Head of caudate nucleus (tissue), 42 donors: ENCODE results near the gene RPUSD3.

Experiments used
- DNase-seq, 42 donors: peaks; one replicate each; pipeline versions ENCODE4 v3.0.0 to v3.0.0-alpha.2; 2020 to 2021; ENCODE audit warnings: mixed read lengths in 7 of 42
- intact Hi-C: fragments of 100-400 bp; cut with DNase I; formaldehyde crosslinking; loops from one replicate; pipeline ENCODE4 v1.15.0; 2022

RPUSD3 gene

GRCh38 chr3:9810433-9810770 lies 33.4 kb downstream of the RPUSD3 start:
- DNase-seq, result peak in 14 of 42 donors; percentile 10 to 46 (median 26)
- intact Hi-C loops, result no loop called here

GRCh38 chr3:9809615-9810432 lies 34.0 kb downstream of the RPUSD3 start, which contains the start of gene TTLL3:
TSS of gene TTLL3 (plus strand) at chr3:9810262. CDS start at chr3:9810662, 400 bp downstream.
- peak; percentile 57 to 90 (median 78) for DNase-seq
- intact Hi-C loops, result no loop called here

- no peak for DNase-seq
These were observed 34.6 kb downstream of the RPUSD3 start for GRCh38 chr3:9809239-9809614.

GRCh38 chr3:9808345-9809037 lies 35.3 kb downstream of the RPUSD3 start:
- intact Hi-C loops, result no loop called here

More at GRCh38 chr3:9809239-9809614, 34.6 kb downstream of the RPUSD3 start:
- intact Hi-C loops, result no loop called here

GRCh38 chr3:9807981-9808344 lies 35.8 kb downstream of the RPUSD3 start:
- intact Hi-C loops, result no loop called here
- no peak for DNase-seq

More at GRCh38 chr3:9808345-9809037, 35.3 kb downstream of the RPUSD3 start:
- DNase-seq, result no peak

- no peak for DNase-seq
- intact Hi-C loops, result no loop called here
These were observed 36.9 kb downstream of the RPUSD3 start for GRCh38 chr3:9806688-9807589.

- no peak for DNase-seq
- intact Hi-C loops, result no loop called here
These were observed 37.7 kb downstream of the RPUSD3 start for GRCh38 chr3:9806137-9806536.

- no peak for DNase-seq
- intact Hi-C loops, result no loop called here
These were observed 38.8 kb downstream of the RPUSD3 start for GRCh38 chr3:9804996-9805395.

GRCh38 chr3:9803494-9803893 lies 40.3 kb downstream of the RPUSD3 start:
- no peak for DNase-seq
- intact Hi-C loops, result no loop called here

- intact Hi-C loops, result no loop called here
- no peak for DNase-seq
These were observed 43.3 kb downstream of the RPUSD3 start for GRCh38 chr3:9800529-9800928.

- DNase-seq, result no peak
- intact Hi-C loops, result no loop called here
These were observed 46.4 kb downstream of the RPUSD3 start for GRCh38 chr3:9797196-9797945.

GRCh38 chr3:9795207-9795606 lies 48.6 kb downstream of the RPUSD3 start:
- intact Hi-C loops, result no loop called here
- DNase-seq, result no peak

- intact Hi-C loops, result loop anchor here (5.0 kb wide), 3 partner anchors 47 to 62 kb away; partner anchors contain the start of genes BRPF1, OGG1 and RPUSD3
- no peak for DNase-seq
These were observed 49.4 kb downstream of the RPUSD3 start for GRCh38 chr3:9794400-9794799.

GRCh38 chr3:9793161-9793781 lies 50.5 kb downstream of the RPUSD3 start:
- peak in 2 of 42 donors; percentile 12 to 41 for DNase-seq
- intact Hi-C loops, result loop anchor here (5.0 kb wide), 3 partner anchors 46 to 61 kb away; partner anchors contain the start of genes BRPF1, OGG1 and RPUSD3

- DNase-seq, result peak; percentile 77 to 97 (median 92)
- intact Hi-C loops, result loop anchor here (5.0 kb wide), 3 partner anchors 45 to 60 kb away; partner anchors contain the start of genes BRPF1, OGG1 and RPUSD3
These were observed 51.2 kb downstream of the RPUSD3 start, which contains the start of the genes ARPC4 and TADA3 for GRCh38 chr3:9792405-9793160. TSS of gene ARPC4 (plus strand) at chr3:9793082. CDS start at chr3:9793122, 40 bp downstream. TSS of gene TADA3 (minus strand) at chr3:9792473. CDS start at chr3:9791466, 1,007 bp downstream.

GRCh38 chr3:9791790-9792404 lies 51.9 kb downstream of the RPUSD3 start:
- DNase-seq, result no peak
- intact Hi-C loops, result loop anchor here (5.0 kb wide), 3 partner anchors 45 to 60 kb away; partner anchors contain the start of genes BRPF1, OGG1 and RPUSD3
